Stimulated activated CD4-positive, alpha-beta T cell treated with anti-CD3 and anti-CD28 coated beads, Interleukin-4, amount 100 ng/mL, for 24 hours (primary cell): ENCODE measurements around the gene S1PR3.
A peak's percentile ranks its signal among the peaks of the same experiment; 100 is the strongest.

Experiments
- DNase-seq: peaks from one replicate; pipeline ENCODE4 v3.0.0-alpha.2; 2020

Gene S1PR3

DNA sequence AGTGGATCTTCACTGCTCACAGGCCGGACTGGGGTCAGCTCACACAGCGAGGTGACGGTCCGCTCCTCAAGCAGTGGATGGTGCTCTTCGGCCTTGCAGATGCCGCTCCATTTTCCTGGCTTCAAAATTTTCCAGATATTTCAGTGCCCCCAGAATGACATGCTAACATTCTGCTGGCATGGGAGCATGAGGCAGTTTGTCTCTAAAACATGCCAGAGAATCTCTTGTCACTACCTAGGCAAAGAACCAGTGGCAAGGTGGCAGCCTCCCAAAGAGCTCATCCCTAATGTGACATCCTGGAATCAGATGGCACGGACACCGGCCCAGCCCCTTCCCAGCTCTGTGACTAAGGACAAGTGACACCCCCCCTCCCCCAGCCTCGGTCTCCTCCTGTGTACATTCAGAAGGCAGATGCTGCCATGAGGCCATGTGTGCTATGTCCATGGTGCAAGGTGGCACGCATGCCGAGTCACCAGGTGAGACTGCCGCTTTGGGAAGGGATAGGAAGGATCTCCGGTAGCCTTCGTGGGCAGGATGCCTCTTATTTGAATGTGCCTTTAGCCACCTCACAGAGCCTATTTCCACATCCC is 2.7 kb downstream of the S1PR3 start:
- no peak for DNase-seq

DNA sequence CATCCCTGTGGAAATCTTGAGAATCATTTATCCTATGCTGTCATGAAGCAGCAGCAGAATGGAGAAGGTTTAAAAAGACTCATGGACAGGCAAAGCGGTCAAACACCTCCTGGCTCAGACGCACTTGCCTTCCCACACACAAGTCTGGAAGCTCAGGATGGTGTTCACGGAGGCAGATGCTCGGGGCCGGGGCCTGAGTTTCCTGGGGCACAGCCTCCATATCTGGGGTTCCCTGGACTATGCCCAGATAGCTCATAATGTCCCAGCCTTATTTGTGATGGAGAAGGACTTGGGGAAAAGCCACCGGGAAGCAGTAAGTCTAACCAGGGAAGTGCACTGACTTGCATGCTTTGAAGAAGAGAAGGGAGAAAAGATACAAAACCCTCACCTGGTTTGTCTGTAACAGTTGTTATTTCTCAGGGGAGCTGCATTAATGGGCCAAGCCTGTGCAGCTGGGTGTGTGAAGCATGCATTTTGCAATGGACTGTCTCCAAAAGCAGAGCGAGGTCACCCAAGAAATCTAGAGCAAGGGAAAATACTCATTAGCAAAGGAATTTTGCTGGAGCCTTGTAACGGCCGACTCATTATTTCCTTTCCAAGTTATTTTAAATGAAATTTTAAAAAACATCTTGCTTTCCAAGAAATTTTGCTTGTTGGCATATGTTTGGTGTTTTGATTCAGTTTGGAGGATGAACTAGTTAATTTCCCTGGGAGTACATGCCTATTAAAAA is 3.4 kb downstream of the S1PR3 start:
- no peak for DNase-seq

DNA sequence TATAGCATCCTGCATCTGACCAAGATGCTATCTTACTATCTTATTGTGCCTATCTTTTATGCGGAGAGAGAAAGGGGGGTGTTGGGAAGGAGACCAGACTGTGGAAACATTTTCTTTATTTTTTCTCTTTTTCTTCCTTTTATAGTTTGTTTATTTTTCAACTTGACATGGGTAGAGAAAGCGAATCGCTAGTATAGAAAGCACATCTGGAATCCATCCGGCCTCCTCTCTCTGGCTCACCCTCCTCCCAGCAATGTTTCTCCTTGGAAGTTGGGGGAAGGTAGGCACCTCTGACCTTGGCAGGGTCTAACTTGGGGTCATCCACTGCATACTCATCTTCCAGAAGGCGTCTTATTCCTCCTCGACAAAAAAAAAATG is 3.9 kb downstream of the S1PR3 start:
- no peak for DNase-seq

DNA sequence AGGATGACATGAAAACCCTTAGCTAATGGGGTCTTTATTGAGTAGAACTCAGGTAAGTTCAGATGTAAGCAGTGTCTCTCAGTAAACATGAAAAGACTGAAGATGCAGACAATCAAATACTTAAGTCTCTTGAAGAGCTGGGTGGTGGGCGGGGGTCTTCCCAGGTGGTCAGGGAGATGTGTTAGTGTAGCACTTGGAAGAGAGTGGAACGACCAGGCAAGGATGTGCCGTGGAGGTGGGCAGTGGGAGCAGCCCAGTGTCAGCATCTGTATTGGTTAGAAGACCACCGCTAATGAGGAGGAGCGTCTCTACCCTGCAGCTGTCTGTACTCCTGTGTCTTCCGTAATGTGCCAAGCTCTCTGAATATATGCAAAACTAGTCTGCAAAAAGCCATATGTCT is 4.4 kb downstream of the S1PR3 start:
- DNase-seq = no peak

DNA sequence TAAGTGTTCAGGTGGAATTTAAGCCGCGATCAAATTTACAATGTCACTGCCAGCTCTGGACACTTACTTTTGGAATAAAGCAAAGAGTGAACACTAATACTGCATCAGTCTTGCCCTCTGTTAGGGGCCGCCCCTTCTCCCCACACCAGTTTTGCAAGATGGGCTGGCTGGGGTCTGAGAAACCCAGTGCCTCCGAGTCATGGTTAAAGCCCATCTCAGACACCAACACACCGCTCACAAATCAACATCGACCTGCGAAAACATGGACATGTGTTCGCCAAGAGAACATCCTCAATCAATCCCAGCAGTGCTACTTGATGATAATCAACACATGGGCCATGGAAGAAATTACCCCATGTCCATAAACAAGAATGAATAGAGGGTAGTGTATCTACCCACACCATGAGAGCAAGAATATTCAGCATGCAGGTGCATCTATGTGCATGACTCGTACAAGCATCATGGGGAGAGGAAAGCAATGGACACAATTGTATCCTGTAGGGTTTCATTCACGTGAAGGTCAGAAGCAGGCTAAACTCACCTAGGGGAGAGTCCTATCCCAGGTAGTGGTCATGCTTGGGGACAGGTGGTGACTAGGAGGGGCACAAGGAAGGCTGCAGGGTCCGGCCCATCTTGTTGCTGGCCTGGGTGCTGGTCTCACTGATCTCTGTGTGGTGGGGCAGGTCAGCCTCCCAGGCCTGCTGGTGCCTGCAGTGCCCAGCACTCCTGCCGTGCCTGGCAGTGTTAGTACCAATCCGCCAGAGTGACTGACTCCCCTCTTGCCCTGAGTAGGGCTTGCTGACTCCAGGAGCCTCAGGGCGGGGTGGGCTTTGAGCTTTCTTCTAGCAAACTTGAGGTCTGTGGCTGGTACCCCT is 5.0 kb downstream of the S1PR3 start:
- no peak for DNase-seq

DNA sequence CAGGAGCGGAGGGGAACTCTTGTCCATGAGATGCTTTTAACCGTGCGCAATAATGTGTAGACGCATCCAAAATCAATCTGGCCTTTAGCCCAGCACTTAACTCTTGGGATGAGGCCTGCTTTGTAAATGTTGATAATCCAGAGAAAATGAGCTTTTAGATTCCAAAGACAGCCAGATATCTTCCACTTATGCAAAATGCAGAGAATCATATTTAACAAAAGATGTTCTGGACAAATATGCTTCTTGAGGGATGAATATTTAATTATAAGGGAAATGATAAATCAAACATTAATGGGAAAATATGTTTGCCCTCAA is 5.6 kb downstream of the S1PR3 start:
- DNase-seq = no peak

DNA sequence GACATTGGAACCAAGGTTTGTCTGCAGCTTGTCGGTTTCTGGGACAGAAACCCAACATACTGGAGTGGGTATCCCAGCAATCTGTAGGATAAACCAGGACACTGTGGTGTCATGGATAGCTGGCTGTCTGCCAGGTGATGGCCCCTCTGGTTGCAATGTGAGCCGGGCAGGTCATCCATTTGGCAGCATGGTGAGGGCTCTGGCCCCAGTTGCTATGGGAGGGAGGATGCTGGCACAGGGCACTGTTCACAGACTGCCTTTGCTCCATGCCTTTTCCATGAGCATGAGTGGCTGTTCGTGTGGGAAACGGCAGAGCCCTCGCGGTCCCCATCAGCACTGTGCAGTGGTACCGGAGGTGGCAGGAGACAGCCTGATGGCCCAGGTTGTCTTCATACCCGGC is 6.4 kb downstream of the S1PR3 start:
- no peak for DNase-seq

DNA sequence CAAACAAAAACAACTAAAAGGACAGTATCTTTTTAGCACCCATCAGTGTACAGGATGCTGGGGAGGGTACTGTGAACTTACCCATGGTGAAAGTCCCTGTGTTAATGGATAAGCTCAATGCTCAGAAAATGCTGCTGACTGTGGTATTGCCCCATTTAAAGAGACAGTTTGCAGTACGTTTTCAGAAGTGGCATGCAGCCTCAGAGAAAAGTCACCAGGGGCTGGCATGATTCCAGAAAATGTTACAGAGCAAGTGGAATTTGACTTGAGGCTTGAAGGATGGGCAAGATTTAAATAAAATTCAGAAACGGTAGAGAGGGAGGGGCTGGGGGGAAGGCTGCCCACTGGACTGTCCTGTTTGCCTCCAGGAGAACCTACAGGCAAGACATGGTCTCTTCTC is 7.2 kb downstream of the S1PR3 start:
- no peak for DNase-seq

DNA sequence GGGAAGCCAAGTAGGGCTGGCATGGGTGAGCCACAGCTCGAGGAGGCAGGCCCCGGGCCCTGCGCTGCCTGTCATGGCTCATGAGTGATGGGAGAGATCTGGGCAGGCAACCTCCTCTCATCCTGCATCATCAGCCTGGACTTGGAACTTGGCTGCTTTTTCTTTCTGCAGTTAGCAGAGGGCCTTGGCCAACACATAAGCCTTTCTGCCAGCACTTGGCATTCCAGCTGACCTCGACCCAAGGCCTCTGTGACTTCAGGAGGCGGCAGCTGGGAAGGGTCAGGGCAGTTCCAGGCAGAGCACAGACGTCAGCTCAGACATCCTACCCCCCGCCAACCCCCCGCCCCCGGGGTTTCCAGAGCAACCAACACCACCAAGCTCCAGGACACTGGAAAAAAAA is 7.6 kb downstream of the S1PR3 start:
- DNase-seq = no peak

DNA sequence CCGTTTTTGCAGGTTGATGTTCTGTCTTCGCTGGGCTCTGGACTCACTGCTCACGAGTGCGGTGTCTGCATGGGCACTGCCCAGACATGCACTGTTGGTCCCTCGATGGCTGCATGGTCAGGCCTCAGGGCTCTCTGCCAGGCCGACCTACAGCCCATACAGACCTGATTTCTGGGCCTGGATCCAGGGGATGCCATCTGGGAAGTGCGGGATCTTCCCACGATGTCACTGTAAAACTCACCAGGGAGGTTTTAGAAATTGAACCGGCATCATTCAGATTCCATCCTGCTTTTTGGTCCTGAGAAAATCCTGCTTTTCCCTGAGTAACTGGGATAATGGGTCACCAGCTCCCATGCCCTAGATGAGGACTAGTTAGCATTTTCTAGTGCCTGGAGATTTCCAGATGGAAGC is 9.1 kb downstream of the S1PR3 start:
- DNase-seq = no peak

DNA sequence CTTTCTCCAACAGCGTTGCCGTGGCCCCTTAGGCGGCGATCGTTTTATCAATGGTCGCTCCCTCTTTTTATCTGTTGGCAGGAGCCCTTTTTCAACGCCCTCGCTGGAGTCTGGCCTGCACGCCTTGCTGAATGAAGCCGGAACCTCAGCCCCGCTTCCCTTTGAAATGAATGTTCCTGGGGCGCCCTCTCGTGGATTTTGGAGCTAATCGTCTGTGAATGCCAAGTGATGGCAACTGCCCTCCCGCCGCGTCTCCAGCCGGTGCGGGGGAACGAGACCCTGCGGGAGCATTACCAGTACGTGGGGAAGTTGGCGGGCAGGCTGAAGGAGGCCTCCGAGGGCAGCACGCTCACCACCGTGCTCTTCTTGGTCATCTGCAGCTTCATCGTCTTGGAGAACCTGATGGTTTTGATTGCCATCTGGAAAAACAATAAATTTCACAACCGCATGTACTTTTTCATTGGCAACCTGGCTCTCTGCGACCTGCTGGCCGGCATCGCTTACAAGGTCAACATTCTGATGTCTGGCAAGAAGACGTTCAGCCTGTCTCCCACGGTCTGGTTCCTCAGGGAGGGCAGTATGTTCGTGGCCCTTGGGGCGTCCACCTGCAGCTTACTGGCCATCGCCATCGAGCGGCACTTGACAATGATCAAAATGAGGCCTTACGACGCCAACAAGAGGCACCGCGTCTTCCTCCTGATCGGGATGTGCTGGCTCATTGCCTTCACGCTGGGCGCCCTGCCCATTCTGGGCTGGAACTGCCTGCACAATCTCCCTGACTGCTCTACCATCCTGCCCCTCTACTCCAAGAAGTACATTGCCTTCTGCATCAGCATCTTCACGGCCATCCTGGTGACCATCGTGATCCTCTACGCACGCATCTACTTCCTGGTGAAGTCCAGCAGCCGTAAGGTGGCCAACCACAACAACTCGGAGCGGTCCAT is 10.0 kb downstream of the S1PR3 start:
- DNase-seq = peak; percentile 86

DNA sequence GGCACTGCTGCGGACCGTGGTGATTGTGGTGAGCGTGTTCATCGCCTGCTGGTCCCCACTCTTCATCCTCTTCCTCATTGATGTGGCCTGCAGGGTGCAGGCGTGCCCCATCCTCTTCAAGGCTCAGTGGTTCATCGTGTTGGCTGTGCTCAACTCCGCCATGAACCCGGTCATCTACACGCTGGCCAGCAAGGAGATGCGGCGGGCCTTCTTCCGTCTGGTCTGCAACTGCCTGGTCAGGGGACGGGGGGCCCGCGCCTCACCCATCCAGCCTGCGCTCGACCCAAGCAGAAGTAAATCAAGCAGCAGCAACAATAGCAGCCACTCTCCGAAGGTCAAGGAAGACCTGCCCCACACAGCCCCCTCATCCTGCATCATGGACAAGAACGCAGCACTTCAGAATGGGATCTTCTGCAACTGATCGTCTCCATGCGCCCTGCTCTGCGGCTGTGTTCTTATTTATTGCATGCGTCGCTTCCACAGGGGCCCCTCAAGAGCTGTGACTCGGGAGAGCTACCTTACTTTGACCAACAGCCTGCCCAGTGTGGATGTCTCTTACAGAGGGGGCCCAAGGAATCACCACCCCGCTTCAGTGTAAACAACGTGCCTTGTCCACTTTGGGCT is 10.8 kb downstream of the S1PR3 start:
- DNase-seq = no peak

DNA sequence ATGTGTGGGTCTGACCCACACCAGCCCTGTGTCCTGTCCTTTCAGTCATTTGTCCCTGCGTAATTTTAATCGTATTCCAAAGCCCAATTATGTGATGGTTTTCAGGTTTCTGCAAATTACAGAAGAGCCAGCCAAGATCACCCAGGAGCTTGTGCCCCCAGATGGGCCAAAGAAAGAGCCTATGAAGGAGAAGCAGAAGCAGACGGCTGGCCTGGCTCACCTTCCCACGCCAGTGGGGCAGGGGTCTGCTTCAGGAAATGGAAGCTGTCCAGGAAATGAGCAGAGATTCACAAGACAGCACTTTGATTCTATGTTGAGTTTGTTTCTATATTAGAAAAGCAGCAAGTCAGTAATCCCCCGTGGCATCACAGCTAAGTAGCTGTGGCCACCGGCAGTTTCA is 11.7 kb downstream of the S1PR3 start:
- no peak for DNase-seq

DNA sequence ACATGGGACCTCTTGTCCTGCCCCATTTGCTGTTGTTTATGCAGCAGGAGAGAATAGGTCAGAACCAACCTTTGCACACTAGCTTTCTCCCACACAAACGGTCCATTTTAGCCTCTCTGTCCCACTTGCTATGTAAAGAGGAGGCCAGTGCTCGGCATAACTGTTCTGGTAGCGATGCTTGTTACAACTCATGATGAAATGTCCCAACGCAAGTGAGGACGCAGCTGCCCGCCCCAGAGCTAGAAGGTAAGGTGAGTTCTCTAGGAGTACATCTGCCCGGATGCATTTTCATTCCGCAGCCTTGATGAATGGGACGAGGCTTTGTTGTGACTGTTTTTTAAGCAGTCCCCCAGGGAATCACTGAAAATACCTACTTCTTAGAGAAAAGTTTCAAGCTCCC is 14.1 kb downstream of the S1PR3 start:
- no peak for DNase-seq

DNA sequence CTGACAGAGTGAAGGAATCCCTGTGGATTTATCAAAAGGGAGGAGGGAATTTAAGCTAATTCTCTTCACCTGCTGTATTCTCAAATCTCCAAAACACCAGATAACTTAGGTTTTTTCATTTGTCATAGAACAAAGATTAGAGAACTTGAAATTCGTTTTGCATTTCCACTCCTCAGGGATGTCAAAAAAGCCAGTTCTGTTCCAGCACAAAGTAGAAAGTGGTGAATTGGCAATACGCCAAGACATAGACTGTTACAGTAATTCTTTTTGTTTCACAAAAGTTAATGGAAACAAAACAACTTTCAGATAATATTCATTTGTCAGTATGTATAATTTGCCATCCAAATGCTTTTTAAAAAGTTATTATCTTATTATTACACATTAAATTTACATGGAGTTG is 15.0 kb downstream of the S1PR3 start:
- no peak for DNase-seq

DNA sequence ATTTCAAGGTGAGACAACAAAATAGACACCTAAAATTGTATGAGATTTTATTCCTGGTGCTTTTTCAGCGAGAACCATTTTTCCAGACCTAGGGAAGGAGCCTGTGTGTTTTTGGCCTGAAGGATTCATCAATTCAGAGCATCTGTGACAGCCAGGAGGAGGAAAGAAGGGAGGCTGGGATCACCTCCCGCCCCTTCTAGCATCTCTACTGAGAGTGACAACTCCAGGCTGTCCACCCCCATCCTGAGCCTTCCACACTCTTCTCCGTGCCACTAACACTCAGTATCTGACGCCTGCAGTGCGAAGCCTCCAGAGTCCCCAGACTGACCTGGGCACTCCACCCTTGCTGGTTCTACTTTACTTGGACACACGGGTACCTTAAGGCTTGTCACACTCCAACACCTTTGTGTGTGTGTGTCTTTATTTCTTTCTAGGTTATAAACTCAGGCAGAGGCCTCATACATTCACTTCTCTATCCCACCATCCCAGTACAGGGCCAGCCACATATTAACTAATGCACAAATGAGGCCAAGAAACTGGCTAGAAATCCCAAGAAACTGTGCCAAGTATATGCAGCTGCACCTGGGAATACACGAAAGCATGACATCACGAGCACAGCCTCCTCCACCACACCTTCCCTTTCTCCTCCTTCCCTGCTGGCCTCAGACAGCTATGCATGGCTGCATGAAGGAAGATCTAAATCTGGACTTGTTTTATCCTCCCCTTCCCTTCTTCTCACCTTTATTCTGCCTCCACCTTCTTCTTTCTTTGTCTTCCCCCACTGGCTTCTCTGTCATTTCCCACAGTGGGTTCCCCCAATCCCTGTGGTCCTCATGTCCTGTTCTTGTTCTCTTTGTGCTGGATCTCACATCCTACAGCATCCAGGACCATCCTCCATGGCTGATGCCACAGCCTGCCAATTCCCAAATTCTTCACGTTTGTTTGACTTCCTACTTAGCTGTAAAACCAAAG is 16.0 kb downstream of the S1PR3 start:
- DNase-seq = no peak

DNA sequence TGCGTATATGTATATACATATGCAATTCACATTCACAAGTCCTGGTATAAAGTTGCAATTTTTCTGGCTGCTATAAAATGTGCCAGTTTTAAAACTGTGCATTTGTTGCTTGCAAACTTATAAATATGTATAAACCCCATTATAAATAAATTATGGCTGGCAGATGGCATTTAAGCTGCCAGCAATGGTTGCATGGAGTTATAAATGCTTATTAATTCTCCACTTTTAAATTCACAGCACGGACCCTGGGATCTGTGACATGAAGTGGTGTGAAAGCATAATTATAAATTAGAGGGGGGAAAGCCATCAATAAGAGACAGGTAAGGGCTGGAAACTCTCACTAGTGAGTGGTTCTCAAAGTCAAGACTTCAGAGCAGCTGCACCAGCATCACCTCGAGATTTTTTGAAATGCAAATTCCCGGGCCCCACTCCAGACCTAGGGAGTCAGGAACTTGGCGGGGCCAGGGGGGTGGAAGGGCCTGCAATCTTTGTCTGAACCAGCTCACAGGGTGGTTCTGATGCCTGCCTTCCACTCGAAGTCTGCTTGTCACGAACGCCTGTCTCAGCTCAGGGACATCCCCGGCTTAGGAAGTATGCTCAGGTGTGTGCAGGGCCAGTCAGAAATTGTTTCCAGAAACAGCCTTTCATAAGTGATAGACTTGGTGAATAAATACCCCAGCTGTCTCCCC is 16.9 kb downstream of the S1PR3 start:
- no peak for DNase-seq

DNA sequence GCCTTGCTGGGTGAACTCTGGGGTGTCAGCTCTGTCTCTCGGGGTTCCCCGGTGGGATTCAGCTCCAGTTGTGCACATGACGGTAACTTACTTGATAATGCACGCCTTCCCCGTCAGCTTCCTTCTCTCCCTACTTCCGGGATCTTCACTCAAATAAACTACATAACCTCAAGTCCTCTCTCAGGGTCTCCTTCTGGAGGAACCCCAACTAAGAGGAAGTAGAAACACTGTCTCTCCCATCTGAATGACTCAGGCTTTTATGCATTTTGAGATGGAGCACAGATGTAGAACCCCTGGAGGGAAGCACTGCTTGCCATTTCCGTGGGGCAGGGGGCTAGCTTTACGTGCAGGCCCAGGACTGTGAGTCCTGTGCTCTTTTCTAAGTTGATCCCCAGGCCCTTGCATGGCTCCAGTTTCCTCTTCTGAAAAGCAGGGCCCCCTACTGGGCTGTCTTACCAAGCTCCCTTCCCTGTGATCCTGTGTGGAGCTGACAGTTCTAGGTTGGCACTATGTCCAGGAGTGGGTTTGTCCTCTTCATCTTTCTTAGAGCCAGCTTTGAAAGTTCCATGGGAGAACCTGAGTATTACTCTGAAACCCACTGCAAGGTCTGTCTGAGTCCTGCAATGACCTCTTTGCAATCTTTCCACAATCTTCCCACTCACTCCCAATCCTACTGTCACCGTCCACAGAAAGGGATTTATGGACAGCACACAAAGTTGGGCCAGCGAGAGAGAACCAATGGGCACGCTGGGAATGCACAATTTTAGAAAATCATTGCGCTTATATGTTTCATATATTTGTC is 17.7 kb downstream of the S1PR3 start:
- no peak for DNase-seq

DNA sequence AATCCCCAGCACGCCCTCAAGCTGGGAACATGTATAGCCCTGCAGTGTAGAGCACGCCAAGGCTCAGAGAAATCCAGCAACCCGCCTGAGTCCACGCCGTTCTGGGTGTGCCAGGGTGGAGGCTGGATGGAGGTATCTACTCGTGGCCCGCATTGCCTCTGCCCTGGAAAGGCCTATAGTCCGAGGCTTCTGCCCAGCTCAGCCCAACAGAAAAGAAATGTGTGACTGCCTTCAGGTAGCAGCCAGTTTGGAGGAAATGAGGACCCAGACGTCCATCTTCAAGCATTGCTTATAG is 18.2 kb downstream of the S1PR3 start:
- no peak for DNase-seq

DNA sequence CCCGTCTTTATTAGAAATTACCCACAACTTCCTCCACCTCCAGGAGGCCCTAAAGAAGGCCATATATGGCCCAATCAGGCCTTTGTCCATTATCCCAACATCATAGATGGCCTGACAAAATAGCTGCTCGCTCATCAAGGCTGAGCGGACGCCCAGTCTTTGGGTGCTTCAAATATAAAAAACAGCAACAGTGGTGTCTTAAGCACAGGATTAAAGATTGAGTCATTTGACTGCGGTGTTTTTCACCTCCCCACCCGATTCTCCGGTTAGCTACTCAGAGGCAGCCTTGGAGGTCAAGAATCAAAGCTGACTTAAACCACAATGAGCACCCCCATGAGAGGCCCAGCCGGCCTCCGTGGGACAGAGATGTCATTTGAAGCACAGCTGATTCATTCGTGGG is 18.8 kb downstream of the S1PR3 start:
- no peak for DNase-seq
